ENCODE data around the gene SSU72.
A peak's percentile ranks its signal among the peaks of the same experiment; 100 is the strongest.

Gene SSU72

DNA sequence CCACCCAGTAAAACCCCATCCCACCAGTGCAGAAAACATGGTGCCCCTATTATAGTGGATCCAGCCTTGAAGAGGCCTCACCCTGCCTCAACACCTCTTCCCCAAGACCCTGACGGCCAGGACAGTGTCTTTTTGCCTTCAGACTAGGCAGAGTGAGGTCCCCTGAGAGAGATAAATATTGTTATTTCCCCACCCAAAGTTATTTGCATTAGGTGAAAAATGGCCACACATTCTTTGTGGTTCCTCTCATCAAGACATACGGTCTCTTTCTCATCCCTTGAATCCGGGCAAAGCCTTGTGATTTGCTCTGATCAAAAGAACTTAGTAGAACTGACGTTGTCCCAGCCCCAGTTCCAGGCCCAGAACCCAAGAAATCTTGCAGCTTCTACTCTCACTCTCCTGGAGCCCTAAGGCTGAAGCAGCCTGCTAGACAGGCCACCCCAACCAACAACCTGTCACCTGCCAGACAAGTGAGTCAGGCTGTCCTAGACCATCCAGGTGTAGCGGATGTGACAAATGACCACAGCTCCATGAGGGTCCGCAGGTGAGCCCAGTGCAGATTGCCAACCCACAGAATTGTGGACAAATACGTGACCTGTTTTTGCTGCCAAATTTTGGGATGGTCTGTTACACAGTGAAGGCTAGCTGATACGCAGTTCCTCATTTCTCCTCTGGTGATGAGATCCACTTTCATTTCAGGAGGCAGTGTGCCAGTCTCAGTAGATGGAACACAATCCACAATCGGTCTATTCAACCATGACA lies 8.1 kb upstream of the SSU72 start:
- DNase-seq: no peak
- POLR2A ChIA-PET: no interaction called here
- Histone ChIP-seq H3K36me3 (ENCODE audit: control insufficient read depth in 4 of 4, insufficient read depth in 4 of 4, low read length in 3 of 4) (no peaks in the 10 kb centered on the region), H3K4me1 (ENCODE audit: control extremely low read depth in 1 of 4, control insufficient read depth in 4 of 4, insufficient read depth in 4 of 4, low read length in 3 of 4) (no peaks in the 10 kb centered on the region), H3K4me3 (ENCODE audit: control insufficient read depth in 1 of 7, extremely low read depth in 1 of 7, insufficient read depth in 4 of 7, low read depth in 2 of 7, low read length in 6 of 7) (no peak overlapping the region), H3K27me3 (replicated peaks in 2 of 5; ENCODE audit: control insufficient read depth in 4 of 5, insufficient read depth in 5 of 5, low read length in 4 of 5) (peaks cover 2 to 39% (median 13%) of the 10 kb centered on the region in 5 experiments), H3K9me3 (ENCODE audit: control extremely low read depth in 1 of 5, control insufficient read depth in 4 of 5, insufficient read depth in 2 of 5, low read depth in 1 of 5, low read length in 4 of 5) (no peaks in the 10 kb centered on the region), H3K27ac (ENCODE audit: insufficient read depth in 1 of 2, low read depth in 1 of 2, low read length in 2 of 2, poor library complexity in 1 of 2, severe bottlenecking in 2 of 2) (no peak overlapping the region)
- CTCF ChIA-PET: no interaction called here
- WGBS (ENCODE audit: insufficient coverage): 86% methylated on average over 8 of the region's 9 CpGs

DNA sequence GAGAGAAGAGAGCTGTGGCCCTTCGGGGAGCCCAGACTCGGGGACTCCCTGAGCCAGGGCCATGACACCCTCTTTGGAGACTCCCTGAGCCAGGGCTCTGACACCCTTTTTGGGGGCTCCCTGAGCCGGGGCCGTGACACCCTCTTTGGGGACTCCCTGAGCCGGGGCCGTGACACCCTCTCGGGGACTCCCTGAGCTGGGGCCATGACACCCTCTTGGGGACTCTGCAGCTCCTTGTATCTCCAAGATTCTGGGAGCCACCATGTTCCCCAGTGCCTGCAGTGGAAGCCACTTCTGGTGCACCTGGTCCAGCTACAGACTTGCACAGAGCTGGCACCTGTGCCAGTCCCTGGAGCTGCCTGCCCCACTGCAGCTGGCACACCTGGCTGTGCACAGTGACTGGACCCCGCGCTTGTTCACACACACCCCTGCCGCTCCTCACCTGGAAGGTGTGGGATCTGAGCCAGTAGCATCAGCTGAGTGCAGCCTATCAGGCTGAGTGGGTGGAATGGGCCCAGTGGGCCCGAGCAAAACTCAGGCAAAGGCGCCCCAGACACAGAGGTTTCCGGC lies 3.8 kb upstream of the SSU72 start:
- Histone ChIP-seq H3K27ac (ENCODE audit: insufficient read depth in 1 of 2, low read depth in 1 of 2, low read length in 2 of 2, poor library complexity in 1 of 2, severe bottlenecking in 2 of 2) (no peak overlapping the region), H3K36me3 (ENCODE audit: control insufficient read depth in 4 of 4, insufficient read depth in 4 of 4, low read length in 3 of 4) (no peaks in the 10 kb centered on the region), H3K27me3 (replicated peaks in 2 of 5; ENCODE audit: control insufficient read depth in 4 of 5, insufficient read depth in 5 of 5, low read length in 4 of 5) (peaks cover 2 to 26% (median 16%) of the 10 kb centered on the region in 5 experiments), H3K4me1 (ENCODE audit: control extremely low read depth in 1 of 4, control insufficient read depth in 4 of 4, insufficient read depth in 4 of 4, low read length in 3 of 4) (peaks cover 5 to 13% (median 9%) of the 10 kb centered on the region in 4 experiments), H3K9me3 (ENCODE audit: control extremely low read depth in 1 of 5, control insufficient read depth in 4 of 5, insufficient read depth in 2 of 5, low read depth in 1 of 5, low read length in 4 of 5) (no peaks in the 10 kb centered on the region), H3K4me3 (ENCODE audit: control insufficient read depth in 1 of 7, extremely low read depth in 1 of 7, insufficient read depth in 4 of 7, low read depth in 2 of 7, low read length in 6 of 7) (no peak overlapping the region)
- ChIA-PET POLR2A (no interaction called here), CTCF (interaction anchor here (1.1 to 1.5 kb wide), 4 partner anchors 10 to 39 kb away, joined by 3 to 4 read pairs (median 3); no protein-coding TSS in a partner anchor)
- DNase-seq: no peak
- WGBS (ENCODE audit: insufficient coverage): 89% methylated on average over 13 of the region's 13 CpGs

DNA sequence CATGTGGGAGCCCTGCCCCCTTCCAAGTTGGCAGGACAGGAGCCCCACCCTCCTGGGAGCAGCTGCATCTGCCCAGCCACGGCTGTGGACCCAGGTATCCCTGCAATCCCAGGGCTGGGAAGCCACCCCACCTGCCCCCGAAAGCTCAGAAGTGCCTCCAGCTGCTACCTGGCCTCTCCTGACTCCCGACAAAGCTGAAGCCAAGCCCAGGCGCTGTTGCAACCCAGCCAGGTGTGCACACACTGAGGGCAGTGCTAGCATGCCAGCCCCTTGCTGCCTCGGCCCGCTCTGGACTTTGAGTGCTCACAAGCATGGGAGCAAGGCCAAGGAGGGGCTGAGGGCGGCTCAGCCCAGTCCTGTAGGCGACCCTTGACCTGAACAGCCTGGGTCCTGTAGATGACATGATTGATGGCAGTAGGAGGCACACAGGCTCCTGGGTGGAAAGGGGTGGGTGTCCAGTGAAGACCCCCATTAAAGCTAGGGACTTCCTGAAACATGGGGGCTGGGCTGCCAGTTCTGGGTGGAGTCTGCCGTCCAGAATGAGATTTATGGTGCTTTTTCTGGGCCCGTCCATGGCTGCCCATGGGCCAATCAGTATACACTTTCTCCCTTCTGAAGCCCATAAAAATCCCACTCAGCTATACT lies 2.8 kb upstream of the SSU72 start:
- H3K4me1 ChIP-seq (ENCODE audit: control extremely low read depth in 1 of 4, control insufficient read depth in 4 of 4, insufficient read depth in 4 of 4, low read length in 3 of 4): peaks cover 5 to 20% (median 17%) of the 10 kb centered on the region in 4 experiments
- no peaks in the 10 kb centered on the region for H3K9me3 ChIP-seq (ENCODE audit: control extremely low read depth in 1 of 5, control insufficient read depth in 4 of 5, insufficient read depth in 2 of 5, low read depth in 1 of 5, low read length in 4 of 5)
- H3K36me3 ChIP-seq (ENCODE audit: control insufficient read depth in 4 of 4, insufficient read depth in 4 of 4, low read length in 3 of 4): no peaks in the 10 kb centered on the region
- ChIA-PET CTCF (interaction anchor here (1.1 to 1.5 kb wide), 3 partner anchors 13 to 40 kb away, joined by 3 to 4 read pairs (median 3); no protein-coding TSS in a partner anchor), POLR2A (no interaction called here)
- H3K27ac ChIP-seq (ENCODE audit: insufficient read depth in 1 of 2, low read depth in 1 of 2, low read length in 2 of 2, poor library complexity in 1 of 2, severe bottlenecking in 2 of 2): no peak overlapping the region
- no peak for DNase-seq
- no peak overlapping the region for H3K4me3 ChIP-seq (ENCODE audit: control insufficient read depth in 1 of 7, extremely low read depth in 1 of 7, insufficient read depth in 4 of 7, low read depth in 2 of 7, low read length in 6 of 7)
- 84% methylated on average over 9 of the region's 10 CpGs for WGBS (ENCODE audit: insufficient coverage)
- H3K27me3 ChIP-seq (replicated peaks in 2 of 5; ENCODE audit: control insufficient read depth in 4 of 5, insufficient read depth in 5 of 5, low read length in 4 of 5): peaks cover 2 to 18% (median 9%) of the 10 kb centered on the region in 5 experiments

DNA sequence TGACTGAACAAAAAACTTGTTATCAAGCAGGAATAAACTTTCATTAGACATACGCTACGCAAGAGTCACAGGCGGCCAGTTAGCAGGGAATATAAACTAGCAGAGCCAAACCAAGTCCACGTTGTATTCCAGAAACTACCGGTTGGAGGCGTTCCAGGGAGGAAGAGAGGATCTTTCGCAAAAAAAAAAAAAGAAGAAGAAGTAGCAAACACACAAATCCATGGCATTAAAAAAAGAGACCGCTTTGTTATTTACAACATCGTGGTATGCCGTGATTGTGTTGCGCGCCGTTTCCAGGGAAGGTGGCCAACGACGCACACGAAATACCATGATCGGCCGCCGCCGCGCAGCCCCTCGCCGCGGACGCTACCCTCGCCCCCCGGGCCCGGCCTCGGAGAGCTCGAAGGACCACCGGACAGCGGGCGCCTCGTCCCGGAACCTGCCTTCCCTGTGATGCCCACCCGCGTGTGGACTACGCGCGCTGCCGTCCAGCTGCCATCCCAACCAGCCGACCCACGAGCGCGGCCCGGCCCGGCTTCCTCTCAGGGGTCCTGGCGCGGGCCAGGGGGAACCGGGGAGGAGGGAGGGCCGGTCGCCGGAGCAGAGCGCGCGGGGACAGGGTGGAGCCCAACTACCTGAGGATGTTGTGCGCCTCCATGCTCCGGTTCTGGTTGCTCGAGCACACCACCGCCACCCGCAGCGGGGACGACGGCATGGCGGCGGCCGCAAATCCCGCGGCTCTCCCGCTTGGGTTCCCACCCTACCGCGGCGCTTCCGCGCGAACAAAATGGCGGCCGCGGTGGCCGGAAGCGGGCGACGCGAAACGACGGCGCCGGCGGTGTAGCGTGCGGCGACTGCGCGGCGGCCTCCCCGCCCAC lies 581 bp downstream of the SSU72 start:
- peak overlapping the region; percentile 91 to 98 for H3K27ac ChIP-seq (ENCODE audit: insufficient read depth in 1 of 2, low read depth in 1 of 2, low read length in 2 of 2, poor library complexity in 1 of 2, severe bottlenecking in 2 of 2)
- POLR2A ChIA-PET: interaction anchor here (1.0 kb wide), 1 partner anchor 41 kb away, joined by 4 read pairs; the partner anchor contains the start of gene MIB2
- peaks cover 0 to 21% (median 6%) of the 10 kb centered on the region in 4 experiments for H3K36me3 ChIP-seq (ENCODE audit: control insufficient read depth in 4 of 4, insufficient read depth in 4 of 4, low read length in 3 of 4)
- H3K4me3 ChIP-seq (ENCODE audit: control insufficient read depth in 1 of 7, extremely low read depth in 1 of 7, insufficient read depth in 4 of 7, low read depth in 2 of 7, low read length in 6 of 7): peak overlapping the region; percentile 90 to 98 (median 96)
- CTCF ChIA-PET: interaction anchor here (1.1 kb wide), 1 partner anchor 40 kb away, joined by 4 read pairs; no protein-coding TSS in a partner anchor
- H3K4me1 ChIP-seq (ENCODE audit: control extremely low read depth in 1 of 4, control insufficient read depth in 4 of 4, insufficient read depth in 4 of 4, low read length in 3 of 4): peaks cover 5 to 22% (median 17%) of the 10 kb centered on the region in 4 experiments
- no peaks in the 10 kb centered on the region for H3K9me3 ChIP-seq (ENCODE audit: control extremely low read depth in 1 of 5, control insufficient read depth in 4 of 5, insufficient read depth in 2 of 5, low read depth in 1 of 5, low read length in 4 of 5)
- DNase-seq: peak; percentile 83 to 90 (median 85)
- 0% methylated on average over 90 of the region's 96 CpGs for WGBS (ENCODE audit: insufficient coverage)
- H3K27me3 ChIP-seq (replicated peaks in 2 of 5; ENCODE audit: control insufficient read depth in 4 of 5, insufficient read depth in 5 of 5, low read length in 4 of 5): peaks cover 0 to 10% (median 3%) of the 10 kb centered on the region in 5 experiments

DNA sequence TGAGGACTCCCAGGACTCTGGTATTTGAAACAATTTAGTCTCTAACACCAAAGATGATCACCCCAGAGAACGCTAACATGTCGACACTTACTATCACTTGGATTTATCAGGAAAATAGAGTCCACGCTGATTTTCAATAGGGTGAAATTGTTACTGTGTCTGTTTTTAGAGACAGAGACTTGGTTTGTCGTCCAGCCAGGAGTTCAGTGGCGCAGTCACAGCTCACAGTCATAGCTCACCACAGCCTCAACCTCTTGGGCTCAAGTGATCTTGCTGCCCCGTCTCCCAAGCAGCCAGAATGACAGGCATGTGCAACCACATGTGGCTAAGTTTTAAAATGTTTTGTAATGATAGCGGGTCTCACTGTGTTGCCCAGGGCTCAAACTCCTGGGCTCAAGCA lies 5.3 kb downstream of the SSU72 start:
- Histone ChIP-seq H3K27ac (ENCODE audit: insufficient read depth in 1 of 2, low read depth in 1 of 2, low read length in 2 of 2, poor library complexity in 1 of 2, severe bottlenecking in 2 of 2) (no peak overlapping the region), H3K4me3 (ENCODE audit: control insufficient read depth in 1 of 7, extremely low read depth in 1 of 7, insufficient read depth in 4 of 7, low read depth in 2 of 7, low read length in 6 of 7) (no peak overlapping the region), H3K27me3 (replicated peaks in 2 of 5; ENCODE audit: control insufficient read depth in 4 of 5, insufficient read depth in 5 of 5, low read length in 4 of 5) (no peaks in the 10 kb centered on the region), H3K9me3 (ENCODE audit: control extremely low read depth in 1 of 5, control insufficient read depth in 4 of 5, insufficient read depth in 2 of 5, low read depth in 1 of 5, low read length in 4 of 5) (no peaks in the 10 kb centered on the region), H3K36me3 (ENCODE audit: control insufficient read depth in 4 of 4, insufficient read depth in 4 of 4, low read length in 3 of 4) (peaks cover 4 to 50% (median 18%) of the 10 kb centered on the region in 4 experiments), H3K4me1 (ENCODE audit: control extremely low read depth in 1 of 4, control insufficient read depth in 4 of 4, insufficient read depth in 4 of 4, low read length in 3 of 4) (peaks cover 0 to 14% (median 11%) of the 10 kb centered on the region in 4 experiments)
- DNase-seq: no peak
- ChIA-PET CTCF (interaction anchor here (0.9 kb wide), 1 partner anchor 35 kb away, joined by 3 read pairs; no protein-coding TSS in a partner anchor), POLR2A (no interaction called here)
- WGBS (ENCODE audit: insufficient coverage): 100% methylated on average over 5 of the region's 7 CpGs

DNA sequence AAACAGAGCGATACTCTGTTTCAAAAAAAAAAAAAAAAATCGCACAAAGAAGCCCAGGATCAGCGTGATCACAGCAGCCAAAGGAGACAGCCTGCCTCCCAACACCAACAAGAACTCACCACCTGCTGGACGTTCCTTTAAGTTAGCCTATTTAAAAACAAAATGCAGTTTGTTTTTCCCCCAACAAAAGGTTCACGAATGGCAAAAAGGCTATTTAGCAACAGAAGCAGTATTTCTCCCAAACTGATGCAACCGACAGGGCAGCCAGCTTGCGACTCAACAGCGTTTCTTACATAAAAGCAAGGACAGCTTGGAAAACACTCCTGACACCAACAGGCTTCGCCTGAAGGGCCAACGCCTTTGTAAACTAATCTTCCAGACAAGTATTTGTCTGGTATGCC lies 6.8 kb downstream of the SSU72 start:
- H3K27ac ChIP-seq (ENCODE audit: insufficient read depth in 1 of 2, low read depth in 1 of 2, low read length in 2 of 2, poor library complexity in 1 of 2, severe bottlenecking in 2 of 2): peak overlapping the region in 1 of 2 experiments; percentile 25
- H3K36me3 ChIP-seq (ENCODE audit: control insufficient read depth in 4 of 4, insufficient read depth in 4 of 4, low read length in 3 of 4): peaks cover 7 to 64% (median 29%) of the 10 kb centered on the region in 4 experiments
- CTCF ChIA-PET: no interaction called here
- no peaks in the 10 kb centered on the region for H3K9me3 ChIP-seq (ENCODE audit: control extremely low read depth in 1 of 5, control insufficient read depth in 4 of 5, insufficient read depth in 2 of 5, low read depth in 1 of 5, low read length in 4 of 5)
- WGBS (ENCODE audit: insufficient coverage): 98% methylated on average over 6 of the region's 10 CpGs
- no peaks in the 10 kb centered on the region for H3K27me3 ChIP-seq (replicated peaks in 2 of 5; ENCODE audit: control insufficient read depth in 4 of 5, insufficient read depth in 5 of 5, low read length in 4 of 5)
- H3K4me3 ChIP-seq (ENCODE audit: control insufficient read depth in 1 of 7, extremely low read depth in 1 of 7, insufficient read depth in 4 of 7, low read depth in 2 of 7, low read length in 6 of 7): no peak overlapping the region
- POLR2A ChIA-PET: no interaction called here
- DNase-seq: no peak
- peaks cover 0 to 4% (median 2%) of the 10 kb centered on the region in 4 experiments for H3K4me1 ChIP-seq (ENCODE audit: control extremely low read depth in 1 of 4, control insufficient read depth in 4 of 4, insufficient read depth in 4 of 4, low read length in 3 of 4)
